ENCODE measurements around the gene HECTD1.

DNA sequence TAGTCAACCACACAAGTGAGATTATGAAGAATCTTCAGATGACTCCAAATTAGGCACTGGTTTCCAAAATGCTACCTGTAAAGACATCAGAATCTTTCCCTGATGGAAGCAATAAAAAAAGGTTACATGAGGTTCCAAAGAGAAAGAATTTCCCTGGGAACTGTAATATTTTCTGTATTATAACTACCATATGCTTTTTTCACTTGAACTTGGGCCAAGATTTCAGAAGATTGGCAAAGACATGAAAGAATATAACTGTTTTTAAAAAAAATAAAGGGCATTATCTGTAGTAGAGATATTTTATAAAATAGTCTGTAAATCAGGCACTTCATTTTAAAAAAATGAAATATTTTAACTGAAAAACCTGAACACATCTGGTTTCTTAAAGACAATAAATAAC lies 12.9 kb downstream of the HECTD1 start:
- TF ChIP-seq, protein P1, sequence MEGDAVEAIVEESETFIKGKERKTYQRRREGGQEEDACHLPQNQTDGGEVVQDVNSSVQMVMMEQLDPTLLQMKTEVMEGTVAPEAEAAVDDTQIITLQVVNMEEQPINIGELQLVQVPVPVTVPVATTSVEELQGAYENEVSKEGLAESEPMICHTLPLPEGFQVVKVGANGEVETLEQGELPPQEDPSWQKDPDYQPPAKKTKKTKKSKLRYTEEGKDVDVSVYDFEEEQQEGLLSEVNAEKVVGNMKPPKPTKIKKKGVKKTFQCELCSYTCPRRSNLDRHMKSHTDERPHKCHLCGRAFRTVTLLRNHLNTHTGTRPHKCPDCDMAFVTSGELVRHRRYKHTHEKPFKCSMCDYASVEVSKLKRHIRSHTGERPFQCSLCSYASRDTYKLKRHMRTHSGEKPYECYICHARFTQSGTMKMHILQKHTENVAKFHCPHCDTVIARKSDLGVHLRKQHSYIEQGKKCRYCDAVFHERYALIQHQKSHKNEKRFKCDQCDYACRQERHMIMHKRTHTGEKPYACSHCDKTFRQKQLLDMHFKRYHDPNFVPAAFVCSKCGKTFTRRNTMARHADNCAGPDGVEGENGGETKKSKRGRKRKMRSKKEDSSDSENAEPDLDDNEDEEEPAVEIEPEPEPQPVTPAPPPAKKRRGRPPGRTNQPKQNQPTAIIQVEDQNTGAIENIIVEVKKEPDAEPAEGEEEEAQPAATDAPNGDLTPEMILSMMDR (IDR thresholded peaks at IDR 0.05), result no peak
- no peak for TF ChIP-seq POLR2A (IDR thresholded peaks at IDR 0.05)
